ENCODE data around the gene HOXA7. TPM values are rescaled to one million over a fixed set of nuclear protein-coding genes. Genes with fewer than 3 reads are reported as not detected.

HOXA7 gene
- total and polyA plus RNA-seq, 2 of the 8 experiments (the other 6 are each of a cell fraction or from before 2014, with no cell fraction given) = 0.03 TPM; not detected in 1

GRCh38 chr7:27148031-27148755 lies 8.3 kb downstream of the HOXA7 start:
- FAIRE-seq = no peak
- Histone ChIP-seq H3K23ac (ENCODE audit: insufficient read length) (no peak overlapping the region), H3K9me3 (ENCODE audit: insufficient read depth in 2 of 2, low read depth in 1 of 2, low read length in 1 of 2) (peaks cover 0 to 3% of the 10 kb centered on the region in 2 experiments; a peak in 1 of 4 replicates), H2AK5ac (ENCODE audit: low read depth, low read length) (0 out of 2 replicates have a peak overlapping the region, but pooled peaks have one; percentile 10), H2BK20ac (ENCODE audit: low read length) (no peak overlapping the region), H3K14ac (ENCODE audit: insufficient read length) (no peak overlapping the region), H3K27me3 (replicated peaks in 1 of 4; ENCODE audit: control insufficient read depth in 3 of 4, extremely low read depth in 1 of 4, insufficient read depth in 3 of 4, low read length in 3 of 4) (peaks cover 96 to 100% (median 99%) of the 10 kb centered on the region in 4 experiments), H3K9ac (replicated peaks in 1 of 4; ENCODE audit: extremely low read depth in 1 of 4, low read depth in 3 of 4, low read length in 3 of 4) (no peak overlapping the region), H4K91ac (replicated peaks; ENCODE audit: insufficient read length, low read length) (no peak overlapping the region), H3K18ac (ENCODE audit: extremely low read depth, low read length) (no peak overlapping the region), H3K4me2 (ENCODE audit: insufficient read depth in 1 of 2, low read depth in 2 of 2, low read length in 2 of 2) (peak overlapping the region; percentile 29 to 40; a peak in 2 of 4 replicates), H3K27ac (ENCODE audit: low read depth, low read length) (no peak overlapping the region), H3K79me1 (ENCODE audit: low read depth, low read length) (no peaks in the 10 kb centered on the region), H4K5ac (ENCODE audit: insufficient read length, low read depth, low read length) (no peak overlapping the region), H3K4me1 (replicated peaks in 1 of 4; ENCODE audit: control insufficient read depth in 3 of 4, insufficient read depth in 4 of 4, low read length in 3 of 4) (peaks cover 0 to 6% (median 3%) of the 10 kb centered on the region in 4 experiments; a peak in 3 of 7 replicates), H3K36me3 (ENCODE audit: control insufficient read depth in 2 of 4, insufficient read depth in 4 of 4, low read length in 3 of 4) (peaks cover 0 to under 1% (median 0%) of the 10 kb centered on the region in 4 experiments; a peak in 1 of 8 replicates), H3K4me3 (ENCODE audit: extremely low read depth in 1 of 4, insufficient read depth in 2 of 4, low read depth in 3 of 4, low read length in 4 of 4) (peak overlapping the region in 1 of 4 experiments; percentile 42; a peak in 2 of 8 replicates), H2BK5ac (ENCODE audit: low read depth, low read length) (no peak overlapping the region), H2BK120ac (replicated peaks; ENCODE audit: low read depth, low read length) (no peak overlapping the region), H3K23me2 (ENCODE audit: low read depth, low read length) (peaks cover 6% of the 10 kb centered on the region), H4K20me1 (replicated peaks in 1 of 2; ENCODE audit: control insufficient read depth in 1 of 2, insufficient read depth in 2 of 2, low read length in 2 of 2) (peaks cover 27 to 35% of the 10 kb centered on the region in 2 experiments), H2BK15ac (ENCODE audit: low read length) (no peak overlapping the region), H2BK12ac (ENCODE audit: low read depth, low read length) (no peak overlapping the region), H4K8ac (ENCODE audit: extremely low read depth, insufficient read depth, low read length) (no peak overlapping the region), H3K79me2 (ENCODE audit: control insufficient read depth in 1 of 2, insufficient read depth in 2 of 2, low read length in 2 of 2) (no peaks in the 10 kb centered on the region), H3K4ac (replicated peaks; ENCODE audit: insufficient read length, low read depth, low read length) (no peak overlapping the region), H3K56ac (replicated peaks; ENCODE audit: insufficient read length, low read depth, low read length) (no peak overlapping the region), H2AFZ (ENCODE audit: low read length) (no peak overlapping the region)
- ChIA-PET CTCF (ENCODE audit: partially characterized antibody) (interaction anchor here (0.7 to 12.5 kb wide), 11 partner anchors 9 to 779 kb away, joined by 3 to 123 read pairs (median 5); partner anchors contain the start of genes HOXA1 and HOXA7), POLR2A (ENCODE audit: partially characterized antibody) (no interaction called here)
- DNase-seq (ENCODE audit: low read depth in 1 of 2, low spot score in 2 of 2) = peak in 1 of 2 experiments; percentile 57
- TF ChIP-seq CBX8 (IDR thresholded peaks at IDR 0.05; ENCODE audit: borderline replicate concordance, low read depth, low read length) (no peak), SUZ12 (IDR thresholded peaks at IDR 0.05; ENCODE audit: low read length) (peak; percentile 48), RNF2 (IDR thresholded peaks at IDR 0.05; ENCODE audit: borderline replicate concordance, low read depth, low read length, missing control alignments, poor library complexity, severe bottlenecking) (peak; percentile 85), EZH2 (IDR thresholded peaks at IDR 0.05; ENCODE audit: low read depth, low read length, severe bottlenecking) (peak; percentile 86), KDM5A (IDR thresholded peaks at IDR 0.05; ENCODE audit: low read length) (no peak)
- WGBS, 2 experiments (ENCODE audit: extremely low coverage in 1 of 2, insufficient coverage in 1 of 2, insufficient read length in 1 of 2, insufficient replicate concordance in 2 of 2, low coverage in 1 of 2, low lambda C conversion rate in 2 of 2, missing lambda C conversion rate in 1 of 2) = 17% methylated on average over 28 of the region's 28 CpGs; no CpG with 5 or more reads in 1 of the 2 experiments

All from H1 (cell line).